HG03060 (cell line): ENCODE measurements around the gene CNTN4.

ENCODE experiments used
- ATAC-seq: cut with Tn5 transposase; IDR thresholded peaks from one replicate; pipeline ENCODE4 v1.9.1; 2021; ENCODE audit warnings: low read depth, moderate number of reproducible peaks; ENCODE audit not compliant: unreplicated experiment

The CNTN4 gene

DNA sequence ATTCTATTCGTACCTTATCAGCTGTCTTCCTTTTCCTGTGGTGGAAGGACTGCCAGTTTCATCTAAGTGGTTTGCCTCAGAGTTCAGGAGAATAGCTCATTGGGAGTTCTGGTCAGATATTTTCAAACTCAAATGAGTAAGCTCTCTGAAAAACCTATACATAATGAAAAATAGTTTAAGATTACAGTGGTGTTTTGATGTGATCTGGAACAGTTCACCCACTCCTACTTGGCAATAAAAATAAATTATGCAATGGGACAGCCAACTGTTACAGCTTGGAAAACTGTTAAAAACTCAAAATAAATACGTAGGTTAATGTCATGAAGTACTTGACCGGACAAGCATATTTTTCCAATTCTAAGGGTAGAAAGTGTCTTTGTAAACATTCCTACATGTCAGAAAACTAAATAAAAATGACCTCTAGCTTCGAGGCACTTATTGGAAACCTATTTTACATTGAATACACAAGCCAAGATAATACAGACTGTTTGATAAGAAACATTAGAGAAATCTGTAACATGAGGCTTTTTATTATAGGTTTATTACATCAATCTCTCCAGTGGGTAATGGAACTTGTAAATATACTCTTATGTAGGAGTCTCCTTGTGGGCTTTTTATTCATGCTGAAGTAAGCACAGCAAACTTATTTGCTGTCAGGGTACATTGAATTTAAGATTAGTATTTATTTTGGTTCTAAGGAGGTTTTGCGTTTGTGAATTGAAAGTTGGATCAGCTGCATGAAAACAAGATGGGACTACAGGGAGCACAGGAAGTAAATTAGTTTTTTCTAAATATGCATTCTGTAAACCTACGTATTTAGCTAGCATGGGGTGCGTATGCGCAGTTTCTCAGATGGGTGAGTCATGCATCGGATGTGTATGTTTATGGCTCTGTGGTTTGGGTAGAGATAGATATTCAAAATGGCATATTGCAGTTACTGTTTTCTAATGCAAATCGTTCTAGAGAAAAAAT lies 558.4 kb downstream of the CNTN4 start:
- no peak for ATAC-seq

DNA sequence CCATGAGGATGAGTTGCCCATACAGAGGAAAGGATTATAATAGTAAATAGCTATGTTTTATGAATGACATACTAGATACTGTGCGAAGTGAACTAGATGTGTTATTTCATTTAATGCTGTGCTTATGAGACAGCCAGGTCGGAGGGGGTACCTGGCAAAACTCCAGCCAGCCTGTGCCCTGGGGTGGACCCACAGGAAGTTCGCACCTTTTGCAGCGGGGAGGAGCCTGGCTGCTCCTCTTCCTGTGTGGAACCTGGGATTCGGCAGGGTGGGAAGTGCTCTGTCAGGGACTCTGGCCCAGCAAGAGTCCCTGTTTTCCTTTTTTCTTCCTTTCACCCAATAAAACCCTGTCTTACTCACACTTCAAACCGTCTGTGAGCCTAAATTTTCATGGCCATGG lies 559.3 kb downstream of the CNTN4 start:
- ATAC-seq = no peak

DNA sequence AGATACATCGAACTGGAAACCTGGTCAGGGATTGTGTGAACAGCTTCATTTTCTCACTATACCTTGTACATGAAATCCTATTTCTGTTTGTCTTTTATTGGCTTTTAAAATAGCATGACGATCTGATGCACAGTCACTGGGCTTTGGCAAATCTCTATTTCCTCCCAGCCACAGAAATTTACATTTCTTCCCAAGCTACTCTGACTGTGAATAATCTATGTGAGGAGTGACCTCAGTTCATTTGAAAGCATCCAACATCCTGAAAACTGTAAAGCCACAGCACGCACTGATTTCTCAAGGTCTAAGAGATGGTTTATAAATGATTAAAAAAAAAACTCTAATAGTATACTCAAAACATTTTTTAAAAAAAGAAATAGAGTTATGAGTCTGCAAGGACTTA lies 561.2 kb downstream of the CNTN4 start:
- no peak for ATAC-seq

DNA sequence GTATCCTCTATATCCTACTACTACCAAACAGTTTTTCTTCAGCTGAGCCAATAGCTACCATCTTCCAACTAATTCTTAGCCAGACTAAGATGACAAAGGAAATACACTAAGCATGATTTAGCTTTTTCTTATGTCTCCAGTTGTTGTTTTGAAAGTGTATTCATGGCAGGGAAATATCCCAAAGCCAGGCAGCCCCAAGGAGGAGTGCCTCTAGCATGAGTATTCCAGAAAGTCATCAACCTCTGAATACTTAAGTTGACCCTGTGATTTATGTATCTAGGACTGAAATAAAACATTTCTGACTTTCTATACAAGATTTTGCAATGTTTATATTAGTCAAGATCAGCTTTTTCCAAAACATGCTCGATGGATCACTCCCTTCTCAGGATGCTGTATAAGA lies 562.4 kb downstream of the CNTN4 start:
- no peak for ATAC-seq

DNA sequence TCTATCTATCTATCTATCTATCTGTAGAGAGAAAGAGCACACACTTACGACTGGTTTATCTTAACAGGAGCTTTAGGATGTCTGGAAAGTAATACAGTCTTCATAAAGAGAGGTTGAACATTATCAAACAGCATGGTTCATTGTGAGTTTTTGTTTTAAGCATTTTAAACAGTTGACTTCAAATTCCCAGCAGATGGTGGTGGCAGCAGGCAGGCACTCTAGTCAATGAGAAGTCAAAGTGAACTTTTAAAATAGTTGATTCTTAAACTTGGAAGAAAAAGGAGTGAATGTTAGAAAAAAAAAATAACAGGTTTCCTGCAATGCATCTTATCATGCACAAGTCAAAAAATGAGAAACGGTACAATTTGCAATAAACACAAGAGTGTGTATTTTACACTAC lies 578.8 kb downstream of the CNTN4 start:
- ATAC-seq = no peak

DNA sequence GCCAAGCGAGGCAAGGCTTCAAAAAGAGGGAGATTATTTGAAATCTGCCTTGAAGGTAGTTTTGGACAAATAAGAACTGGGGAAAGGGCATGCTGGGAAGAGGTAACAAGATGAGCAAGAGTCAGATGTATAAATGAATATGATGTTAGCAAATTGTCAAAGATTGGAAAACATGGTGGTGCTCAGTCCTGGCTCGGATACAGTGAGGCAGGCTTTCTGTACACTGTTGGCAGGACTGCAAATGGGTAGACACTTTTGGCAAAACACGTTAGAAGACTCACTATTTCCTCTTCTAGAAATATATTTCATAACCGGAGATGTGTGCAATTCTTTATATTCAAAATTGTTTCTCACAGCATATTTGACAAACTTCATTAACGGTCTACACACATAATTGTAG lies 581.6 kb downstream of the CNTN4 start:
- ATAC-seq = no peak

DNA sequence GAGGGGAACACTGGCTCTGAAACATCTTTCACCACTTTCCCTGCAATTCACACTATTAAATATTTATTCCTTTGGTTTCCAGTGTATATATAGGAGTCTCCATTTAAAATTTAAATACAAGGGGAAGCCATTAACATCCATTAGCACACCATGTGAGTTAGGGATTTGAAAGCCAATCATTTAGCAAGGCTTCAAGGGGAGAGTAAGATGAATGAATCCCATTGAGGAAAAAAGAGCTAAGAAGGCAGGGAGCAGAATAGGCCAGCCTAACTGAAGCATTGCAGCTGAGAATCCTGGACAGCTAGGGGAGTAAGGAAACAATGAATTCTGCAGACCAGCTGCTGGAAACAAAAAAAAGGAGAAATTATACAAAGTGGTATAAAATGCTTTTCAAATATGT lies 585.4 kb downstream of the CNTN4 start:
- ATAC-seq = no peak

DNA sequence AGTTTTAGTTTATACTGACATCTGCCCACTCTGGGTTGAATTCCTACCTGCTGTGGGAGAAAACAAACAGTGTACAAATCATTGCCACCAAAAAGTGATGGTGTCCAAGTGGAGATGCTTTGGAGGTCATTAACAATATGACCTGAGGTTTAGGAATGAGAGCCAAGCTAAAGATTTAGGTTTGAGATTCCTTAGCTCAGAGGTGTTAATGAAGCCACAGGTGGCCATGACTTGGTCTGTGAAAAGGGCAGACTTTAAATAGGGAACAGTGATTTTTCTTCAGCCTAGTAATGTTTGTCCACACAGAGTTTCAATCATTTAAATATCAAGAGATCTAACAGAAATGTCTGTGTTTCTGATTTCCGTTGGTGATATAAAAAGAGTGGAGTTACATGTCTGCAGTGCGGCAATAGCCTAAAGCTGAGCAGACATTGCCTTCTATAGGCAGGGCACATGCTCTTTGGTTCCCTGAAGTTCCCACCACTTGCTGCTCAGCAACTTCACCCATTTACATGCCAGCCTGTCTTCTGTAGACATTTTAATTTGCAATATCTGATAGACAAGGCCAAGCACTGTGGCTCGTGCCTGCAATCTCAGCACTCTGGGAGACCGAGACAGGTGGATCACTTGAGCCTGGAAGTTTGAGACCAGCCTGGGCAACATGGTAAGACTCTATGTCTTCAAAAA lies 588.3 kb downstream of the CNTN4 start:
- no peak for ATAC-seq

DNA sequence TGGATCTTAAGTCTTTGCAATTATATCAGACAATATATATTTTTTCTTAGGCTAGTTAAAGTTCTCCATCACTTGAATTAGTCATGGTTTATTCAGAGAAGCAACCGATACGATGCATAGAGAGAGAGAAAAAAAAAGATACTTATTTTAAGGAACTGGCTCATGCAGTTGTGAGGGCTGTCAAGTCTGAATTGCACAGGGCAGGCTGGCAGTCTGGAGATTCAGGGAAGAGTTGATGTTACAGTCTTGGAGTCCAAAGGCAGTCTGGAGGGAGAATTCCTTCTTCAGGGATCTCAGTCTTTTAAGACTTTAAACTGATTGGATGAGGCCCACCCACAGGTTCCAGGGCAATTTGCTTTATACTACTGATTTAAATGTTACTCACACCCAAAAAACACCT lies 598.9 kb downstream of the CNTN4 start:
- no peak for ATAC-seq

DNA sequence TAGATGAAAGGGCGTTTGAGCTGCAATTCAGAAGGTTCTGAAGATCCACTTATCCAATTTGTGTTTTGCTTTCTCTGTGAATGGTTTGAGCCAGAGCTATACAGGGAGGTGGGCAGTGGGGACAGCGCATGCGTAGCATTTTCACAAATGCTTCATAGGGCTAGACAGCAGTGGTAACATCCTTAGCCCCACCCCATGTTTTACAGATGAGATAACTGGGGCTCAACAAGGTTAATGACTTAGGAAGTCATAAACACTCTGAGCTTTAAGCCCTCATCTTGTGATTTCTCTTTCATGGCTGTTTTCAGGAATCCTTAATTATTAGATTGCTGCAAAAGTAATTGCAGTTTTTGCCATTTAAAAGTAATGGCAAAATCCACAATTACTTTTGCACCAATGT lies 602.8 kb downstream of the CNTN4 start:
- ATAC-seq = no peak

DNA sequence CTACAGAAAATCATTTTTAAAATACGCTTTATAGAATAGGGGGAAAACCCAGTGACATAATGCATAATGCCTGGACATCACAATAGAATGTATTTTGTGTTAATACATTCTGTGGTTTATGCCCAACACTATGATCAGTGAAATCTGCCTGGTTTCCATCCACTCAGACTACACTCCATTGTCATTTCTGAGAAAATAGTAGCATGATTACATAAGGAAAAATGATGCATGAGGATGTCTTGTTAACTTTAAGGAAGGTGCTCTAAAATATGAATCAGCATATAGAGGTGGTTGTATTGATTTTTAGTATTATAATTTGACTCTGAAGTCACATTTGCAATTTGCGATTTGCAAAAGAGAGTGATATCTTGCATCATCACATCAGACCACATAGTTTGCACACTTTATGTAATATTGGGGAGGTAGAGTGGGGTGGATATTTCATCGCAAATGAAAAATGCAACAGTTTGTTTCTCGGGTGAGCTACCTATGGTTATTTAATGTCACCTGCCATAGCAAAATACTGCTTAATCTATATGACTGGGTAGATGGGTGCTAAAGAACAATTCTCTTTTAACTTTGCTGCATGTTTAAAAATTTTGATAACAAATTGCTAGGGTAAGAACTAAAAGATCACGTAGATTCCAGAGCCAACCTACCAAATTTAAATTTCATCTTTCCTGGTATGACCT lies 607.6 kb downstream of the CNTN4 start:
- ATAC-seq = no peak

DNA sequence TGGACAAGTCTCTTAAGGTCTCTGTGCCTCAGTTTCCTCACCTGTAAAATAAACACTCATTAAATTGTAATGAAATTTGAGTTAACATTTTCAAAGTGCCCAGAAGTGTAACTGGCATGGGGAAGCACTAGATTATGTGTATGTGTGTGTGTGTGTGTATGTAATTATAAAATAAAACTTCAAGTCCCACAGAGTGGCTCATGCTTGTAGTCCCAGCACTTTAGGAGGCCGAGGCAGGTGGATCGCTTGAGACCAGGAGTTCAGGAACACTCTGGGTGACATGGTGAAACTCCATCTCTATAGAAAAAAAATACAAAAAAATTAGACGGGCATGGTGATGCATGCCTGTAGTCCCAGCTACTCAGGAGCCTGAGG lies 608.2 kb downstream of the CNTN4 start:
- ATAC-seq = no peak

DNA sequence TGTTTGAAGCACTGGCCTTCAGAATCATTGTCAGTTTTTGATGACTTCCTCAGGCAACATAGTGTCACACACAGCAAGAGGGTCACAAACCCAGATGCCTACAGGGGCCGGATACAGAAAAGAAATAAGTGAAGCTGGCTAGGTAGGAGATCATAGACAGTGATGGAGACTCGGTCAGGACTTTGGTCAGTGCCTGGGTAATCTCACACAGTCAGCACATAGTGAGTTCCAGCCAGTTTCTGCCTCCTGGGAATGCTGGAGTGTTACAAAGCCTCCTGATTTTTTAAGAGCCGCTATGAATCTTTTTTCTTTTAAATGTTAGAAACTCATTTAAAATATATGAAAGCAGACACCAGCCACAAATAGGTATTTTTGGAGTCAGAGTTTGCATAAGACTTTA lies 612.4 kb downstream of the CNTN4 start:
- ATAC-seq = no peak

DNA sequence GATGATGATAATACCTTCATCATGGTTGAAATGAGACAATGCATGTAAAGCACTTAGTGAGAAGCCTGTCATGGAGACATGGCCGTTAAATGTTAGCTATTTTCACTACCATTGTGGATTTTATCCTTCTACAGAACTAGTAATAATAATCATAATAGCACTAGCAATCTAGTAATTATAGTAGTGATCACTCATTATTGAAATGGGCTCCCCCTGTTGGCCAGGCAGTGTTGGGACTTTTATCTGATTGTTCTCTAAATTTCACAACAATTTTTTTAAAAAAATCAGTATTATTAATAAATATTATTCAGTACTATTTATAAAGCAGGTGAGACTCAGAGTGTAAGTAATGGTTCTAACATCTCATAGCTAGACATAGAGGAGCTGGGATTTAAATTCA lies 615.3 kb downstream of the CNTN4 start:
- no peak for ATAC-seq

DNA sequence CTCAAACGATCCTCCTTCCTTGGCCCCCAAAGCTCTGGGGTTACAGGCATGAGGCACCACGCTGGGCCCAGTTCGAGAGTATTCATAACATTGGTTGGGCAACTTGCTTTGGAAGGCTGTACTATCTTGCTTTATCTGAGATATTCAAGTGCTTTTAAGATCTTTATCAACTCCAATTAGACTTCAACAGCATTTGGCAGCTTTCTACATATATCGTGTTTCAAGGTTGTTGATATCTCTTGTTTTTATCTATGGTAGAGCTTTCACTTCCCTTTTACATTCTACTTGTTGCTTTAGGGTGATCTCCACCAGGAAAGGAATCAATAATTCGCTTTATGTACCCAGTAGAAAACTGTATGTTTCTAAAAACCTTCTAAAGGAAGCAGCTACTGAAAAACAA lies 616.2 kb downstream of the CNTN4 start:
- ATAC-seq = no peak

DNA sequence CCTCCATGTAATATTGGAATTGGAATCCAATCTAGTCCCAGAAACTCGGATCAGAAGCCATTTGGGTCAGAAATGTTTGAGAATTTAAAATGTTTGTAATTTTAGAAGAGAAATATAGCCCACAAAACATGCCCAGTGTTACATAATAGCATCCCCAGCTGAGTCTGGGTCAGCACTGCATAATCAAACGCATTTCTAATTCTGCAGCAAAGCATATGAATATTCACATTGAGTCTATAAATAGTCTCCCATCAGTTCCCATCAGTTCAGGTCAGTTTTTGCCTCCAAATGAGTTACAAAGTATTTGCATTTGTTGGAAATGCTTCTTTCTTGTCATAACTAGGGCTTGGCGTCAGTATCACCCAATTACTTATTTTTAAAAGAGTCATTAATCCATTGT lies 628.4 kb downstream of the CNTN4 start:
- ATAC-seq = no peak

DNA sequence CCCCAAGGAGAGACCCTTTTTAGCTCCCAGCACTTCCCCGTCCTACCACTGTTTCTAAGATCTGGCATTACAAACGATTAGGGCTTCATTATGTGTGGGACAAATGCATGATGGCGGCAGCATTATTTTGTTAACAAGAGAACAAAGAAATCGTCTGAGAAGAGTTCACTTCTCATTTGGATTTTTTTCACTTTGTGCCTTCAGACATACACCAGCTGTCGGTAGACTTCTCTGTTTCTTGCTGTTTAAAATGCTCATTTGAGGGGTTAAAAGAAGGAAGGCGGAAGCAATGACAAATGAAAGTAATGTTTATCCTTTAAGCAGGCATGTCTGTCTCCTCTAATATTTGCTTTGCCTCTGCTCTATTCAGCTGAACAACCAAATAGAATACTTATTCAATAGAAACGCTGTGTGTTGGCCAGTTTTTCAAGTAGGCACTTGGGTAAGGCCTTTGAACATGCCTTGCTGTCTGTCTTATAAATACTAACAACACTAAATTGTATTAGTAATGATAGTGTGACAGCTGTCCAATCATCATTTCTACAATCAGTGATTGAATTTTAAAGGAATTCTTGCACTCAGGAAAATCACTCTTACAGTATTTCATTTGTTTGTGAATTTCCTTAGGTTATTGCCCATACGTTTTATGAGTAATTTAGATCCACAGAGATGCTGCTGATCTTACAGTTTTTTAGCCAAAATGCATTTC lies 629.1 kb downstream of the CNTN4 start:
- no peak for ATAC-seq

DNA sequence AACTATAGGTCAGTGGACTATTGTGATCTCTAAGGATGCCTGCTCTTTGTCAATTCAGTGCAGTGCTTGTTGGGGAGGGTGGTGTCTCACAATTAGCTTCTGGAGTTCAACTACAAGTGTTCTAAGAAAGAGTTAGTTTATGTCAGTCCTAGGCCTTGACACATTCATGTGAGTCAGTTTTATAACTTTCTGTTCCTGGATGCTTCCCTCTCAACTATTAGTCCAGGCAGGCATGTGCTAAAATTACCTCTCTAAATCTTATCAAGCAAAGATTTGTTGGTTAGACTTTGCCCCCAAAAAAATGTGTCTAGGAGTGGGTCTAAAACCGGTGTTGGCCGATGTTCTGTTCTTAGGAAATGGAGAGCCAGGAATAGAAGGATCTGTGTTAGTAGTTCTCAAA lies 633.2 kb downstream of the CNTN4 start:
- no peak for ATAC-seq

DNA sequence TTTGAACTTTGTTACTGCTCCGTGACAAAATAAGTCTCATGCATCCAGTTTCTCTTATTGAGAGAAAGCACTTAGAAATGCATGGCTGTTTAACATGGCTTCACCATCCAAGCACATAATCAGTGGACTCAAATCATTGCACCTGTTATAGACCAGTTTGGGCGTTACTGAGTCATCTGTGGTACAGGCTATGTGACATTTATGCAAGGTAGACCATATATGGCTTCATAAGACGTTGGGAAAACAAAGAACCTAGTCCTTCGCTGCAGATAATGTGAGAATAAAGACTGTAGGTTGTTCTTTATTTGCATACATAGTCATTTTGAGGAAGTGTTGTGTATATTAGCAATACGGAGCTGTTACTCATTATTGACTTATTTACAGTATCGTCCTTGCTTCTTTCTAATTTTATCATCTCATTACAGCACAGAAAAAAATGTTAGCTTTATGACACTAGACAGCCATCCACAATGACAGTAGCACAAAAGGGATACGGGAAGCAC lies 636.8 kb downstream of the CNTN4 start:
- ATAC-seq = no peak

DNA sequence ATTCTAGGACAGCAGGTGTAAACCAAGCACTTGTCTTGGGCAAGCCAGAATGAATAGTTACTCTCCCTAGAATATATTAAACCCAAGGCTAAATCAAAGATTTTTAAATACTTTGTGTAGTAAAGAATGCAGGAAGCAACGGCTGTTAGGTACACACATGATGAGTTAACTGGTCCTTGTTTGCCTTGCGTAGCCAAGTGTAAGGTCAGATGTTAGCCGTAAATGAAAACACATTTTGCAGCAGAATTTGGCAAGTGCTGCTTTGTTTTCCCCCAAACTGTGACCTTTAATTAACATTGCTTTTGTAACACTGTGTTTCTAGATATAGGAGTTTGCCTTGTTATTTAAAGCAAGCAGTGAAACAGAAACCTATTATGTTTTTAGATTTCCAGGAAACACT lies 642.9 kb downstream of the CNTN4 start:
- ATAC-seq = no peak
